SIG-M5 (cell line): ENCODE results near the gene CLEC4E.
"Not testable (repeated sequence)": the region's sequence is repeated elsewhere in the genome, so short reads cannot be mapped to it uniquely, and the experiment has no call there.

ENCODE experiments used
- DNase-seq: peaks from one replicate; lab custom pipeline; 2025; lab: John Stamatoyannopoulos, UW

CLEC4E gene

DNA sequence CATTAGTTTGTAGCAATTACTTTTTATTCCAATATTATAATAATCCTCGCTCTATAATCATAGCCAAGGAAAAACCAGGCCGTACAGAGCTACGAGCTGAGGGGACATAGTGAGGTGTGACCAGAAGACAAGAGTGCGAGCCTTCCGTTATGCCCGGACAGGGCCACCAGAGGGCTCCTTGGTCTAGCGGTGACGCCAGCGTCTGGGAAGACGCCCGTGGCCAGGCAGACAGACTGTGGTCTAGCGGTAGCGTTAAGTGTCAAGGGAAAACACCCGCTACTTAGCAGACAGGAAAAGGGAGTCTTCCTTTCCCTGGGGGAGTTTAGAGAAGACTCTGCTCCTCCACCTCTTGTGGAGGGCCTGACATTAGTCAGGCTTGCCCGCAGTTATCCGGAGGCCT is 2.9 kb downstream of the CLEC4E start:
- not testable (repeated sequence) for DNase-seq

GRCh38 chr12:8532045-8532444 is 8.7 kb downstream of the CLEC4E start:
- no peak for DNase-seq

GRCh38 chr12:8527250-8528130 is 13.2 kb downstream of the CLEC4E start:
- DNase-seq: no peak

DNA sequence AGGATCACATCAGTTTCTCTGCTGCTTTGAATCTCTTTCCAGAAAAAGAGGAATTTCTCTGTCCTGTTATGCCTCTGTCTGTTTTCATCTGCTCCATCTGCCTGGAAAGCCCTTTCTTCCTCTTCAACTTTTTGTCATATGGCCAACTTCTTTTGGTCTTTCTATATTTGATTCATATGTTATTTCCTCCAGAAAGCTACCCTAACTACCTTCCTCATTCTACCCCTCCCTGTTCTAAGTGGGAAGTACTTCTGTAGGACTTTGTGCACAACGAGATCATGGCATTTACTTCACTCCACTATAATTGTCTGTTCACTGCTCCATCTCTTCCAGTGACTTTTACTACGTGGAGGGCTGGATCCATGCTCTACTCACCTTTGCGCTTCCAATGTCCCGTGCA is 21.5 kb downstream of the CLEC4E start:
- no peak for DNase-seq

DNA sequence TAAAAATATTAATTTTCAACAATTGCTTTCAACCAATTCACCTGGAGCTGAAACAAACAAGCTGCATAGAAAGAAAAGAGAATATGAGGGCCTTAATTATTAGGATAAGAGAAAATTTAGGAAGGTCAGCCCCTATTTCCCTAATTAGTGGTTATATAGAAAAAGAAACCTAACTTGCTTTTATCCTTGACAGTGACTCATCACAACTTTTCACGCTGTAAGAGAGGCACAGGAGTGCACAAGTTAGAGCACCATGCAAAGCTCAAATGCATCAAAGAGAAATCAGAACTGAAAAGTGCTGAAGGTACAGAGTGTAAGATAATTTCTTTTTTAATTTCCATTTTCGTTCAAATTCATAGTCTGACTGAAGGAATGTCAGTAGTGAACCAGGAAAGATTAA is 22.7 kb downstream of the CLEC4E start:
- DNase-seq: no peak

DNA sequence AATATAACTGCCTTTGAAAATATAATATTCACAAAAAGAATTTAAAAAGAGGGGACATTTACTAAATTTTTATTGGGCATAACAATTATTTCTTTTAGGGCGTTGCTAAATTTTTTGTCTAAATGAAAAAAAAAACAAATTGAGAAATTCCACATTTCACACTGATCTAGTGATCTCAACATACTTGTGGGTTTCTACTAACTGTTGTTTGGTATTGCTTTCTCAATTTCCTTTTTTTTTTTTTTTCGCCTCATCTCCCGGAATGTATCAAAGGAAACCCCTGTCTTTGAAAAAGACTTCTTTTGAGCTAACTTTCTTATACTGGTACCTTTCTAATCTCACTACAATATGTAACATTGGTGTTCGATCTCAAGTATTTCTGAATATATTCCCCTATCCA is 27.4 kb downstream of the CLEC4E start, which contains the start of gene CLEC4D:
CLEC4D (plus strand) TSS at position 248 of the 400 bp plus-strand sequence. CDS start 230 bp downstream, outside the sequence.
- no peak for DNase-seq

DNA sequence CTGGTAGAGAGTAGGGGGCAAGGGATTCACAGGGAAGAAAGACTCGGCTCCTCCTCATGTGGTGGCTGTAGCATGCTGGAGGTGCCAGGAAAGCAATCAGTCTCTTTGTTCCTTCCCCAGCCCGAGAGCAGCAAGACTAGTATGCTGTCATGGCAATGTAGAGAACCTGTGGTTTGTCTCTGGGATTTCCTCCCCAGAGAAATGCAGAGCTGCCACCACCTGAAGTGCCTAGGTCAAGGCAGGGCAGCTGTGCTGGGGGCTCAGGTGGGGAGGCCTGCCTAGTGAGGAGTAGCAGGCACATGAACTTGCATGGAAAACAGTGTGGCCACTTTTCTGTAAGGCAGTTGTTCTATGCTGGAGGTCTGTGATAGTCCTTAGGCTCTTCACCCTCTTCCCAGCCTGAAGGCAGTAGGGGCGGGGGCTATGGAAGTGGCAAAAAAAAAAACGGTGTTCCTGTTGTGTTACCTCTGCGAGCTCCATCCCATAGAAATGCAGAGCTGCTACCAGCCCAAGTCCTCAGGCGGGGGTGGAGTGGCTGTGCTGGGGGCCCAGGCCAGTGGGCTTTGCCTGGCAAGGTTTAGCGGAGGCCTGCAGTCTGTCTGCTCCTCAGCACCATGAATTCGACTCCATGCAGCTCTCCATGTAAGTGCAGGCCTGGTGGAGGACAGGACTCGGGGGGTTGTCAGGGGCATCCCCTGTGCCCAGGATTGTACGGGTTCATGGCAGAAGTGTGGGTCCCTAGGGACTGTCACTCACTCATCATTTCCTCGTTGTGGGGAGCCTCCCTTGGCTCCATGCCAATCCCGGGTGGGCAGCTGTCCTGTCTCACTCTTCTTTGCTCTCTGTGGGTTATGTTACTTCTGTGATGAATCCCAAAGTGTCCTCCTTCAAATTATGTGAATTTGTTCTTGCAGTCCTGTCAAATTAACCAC is 31.5 kb downstream of the CLEC4E start:
- DNase-seq: no peak

DNA sequence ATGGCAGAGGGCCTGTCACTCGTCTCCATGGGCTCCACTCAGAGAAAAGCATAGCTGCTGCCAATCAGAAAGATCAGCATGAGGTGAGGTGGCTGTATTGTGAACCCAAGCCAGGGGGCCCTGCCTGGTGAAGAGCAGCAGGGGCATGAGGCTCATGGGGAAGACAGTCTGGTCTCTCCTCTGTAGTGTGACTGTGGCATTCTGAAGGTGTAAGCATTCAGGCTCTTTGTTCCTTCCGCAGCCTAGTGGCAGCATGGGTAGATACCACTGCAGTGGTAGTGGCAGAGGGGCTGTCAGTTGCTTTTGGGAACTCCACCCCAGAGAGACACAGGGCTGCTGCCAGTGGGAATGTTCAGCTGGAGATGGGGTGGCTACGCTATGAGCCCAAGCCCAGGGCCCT is 32.5 kb downstream of the CLEC4E start:
- DNase-seq: no peak

DNA sequence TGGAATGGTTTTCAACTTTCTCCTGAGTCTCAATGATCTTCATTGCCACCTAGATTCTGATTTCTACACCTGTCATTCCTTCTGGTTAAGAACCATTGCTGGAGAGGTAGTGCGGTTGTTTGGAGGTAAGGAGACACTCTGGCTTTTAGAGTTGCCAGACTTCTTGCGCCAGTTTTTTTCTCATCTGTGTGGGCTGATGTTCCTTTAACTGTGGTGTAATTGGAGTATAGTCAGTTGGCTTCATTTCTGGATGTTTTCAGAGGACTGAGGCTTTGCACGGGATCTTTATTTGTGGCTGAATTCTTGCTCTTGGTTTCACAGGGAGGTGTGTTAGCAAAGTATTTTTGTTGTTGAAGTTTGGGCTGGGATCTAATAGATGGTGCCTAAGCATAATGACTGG is 33.1 kb downstream of the CLEC4E start:
- DNase-seq: no peak

GRCh38 chr12:8504351-8504750 is 36.4 kb downstream of the CLEC4E start:
- DNase-seq: no peak

- no peak for DNase-seq
Measured at GRCh38 chr12:8501720-8502119, 39.0 kb downstream of the CLEC4E start.

DNA sequence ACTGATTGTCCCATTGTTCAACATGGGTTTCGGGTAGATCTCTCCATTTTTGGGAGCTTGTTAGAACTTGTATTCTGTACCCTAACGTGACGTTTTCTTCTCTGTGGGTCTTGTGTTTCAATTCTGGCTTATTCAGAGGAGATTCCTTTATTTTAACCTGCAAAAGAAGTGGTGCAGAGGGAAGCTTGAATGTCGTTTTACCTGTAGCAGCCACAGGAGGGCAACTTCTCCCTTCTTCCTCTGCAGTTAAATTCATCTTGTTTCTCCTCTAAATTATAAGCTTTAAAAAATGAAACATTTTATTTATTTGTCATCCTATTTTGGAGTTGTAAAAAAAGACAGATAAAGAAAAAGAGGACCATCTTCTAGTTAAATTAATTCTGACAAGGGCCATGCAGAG is 41.1 kb downstream of the CLEC4E start:
- DNase-seq: no peak

DNA sequence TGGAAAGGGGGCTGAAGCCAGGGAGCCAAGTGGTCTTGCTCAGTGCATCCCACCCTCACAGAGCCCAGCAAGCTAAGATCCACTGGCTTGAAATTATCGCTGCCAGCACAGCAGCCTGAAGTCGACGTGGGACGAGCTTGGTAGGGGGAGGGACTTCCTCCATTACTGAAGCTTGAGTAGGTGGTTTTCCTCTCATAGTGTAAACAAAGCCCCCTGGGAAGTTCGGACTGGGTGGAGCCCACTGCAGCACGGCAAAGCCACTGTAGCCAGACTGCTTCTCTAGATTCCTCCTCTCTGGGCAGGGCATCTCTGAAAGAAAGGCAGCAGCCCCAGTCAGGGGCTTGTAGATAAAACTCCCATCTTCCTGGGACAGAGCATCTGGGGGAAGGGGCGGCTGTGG is 44.6 kb downstream of the CLEC4E start:
- not testable (repeated sequence) for DNase-seq

DNA sequence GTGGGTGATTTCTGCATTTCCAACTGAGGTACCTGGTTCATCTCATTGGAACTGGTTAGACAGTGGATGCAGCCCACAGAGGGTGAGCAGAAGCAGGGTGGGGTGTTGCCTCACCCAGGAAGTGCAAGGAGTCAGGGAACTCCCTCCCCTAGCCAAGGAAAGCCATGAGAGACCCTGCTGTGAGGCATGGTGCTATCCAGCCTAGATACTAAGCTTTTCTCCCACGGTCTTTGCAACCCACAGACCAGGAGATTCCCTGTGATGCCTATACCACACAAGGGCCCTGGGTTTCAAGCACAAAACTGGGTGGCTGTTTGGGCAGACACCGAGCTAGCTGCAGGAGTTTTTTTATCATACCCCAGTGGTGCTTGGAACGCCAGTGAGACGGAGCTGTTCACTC is 45.0 kb downstream of the CLEC4E start:
- not testable (repeated sequence) for DNase-seq

- DNase-seq: peak; percentile 97
Measured at GRCh38 chr12:8493084-8493483, 47.6 kb downstream of the CLEC4E start.

DNA sequence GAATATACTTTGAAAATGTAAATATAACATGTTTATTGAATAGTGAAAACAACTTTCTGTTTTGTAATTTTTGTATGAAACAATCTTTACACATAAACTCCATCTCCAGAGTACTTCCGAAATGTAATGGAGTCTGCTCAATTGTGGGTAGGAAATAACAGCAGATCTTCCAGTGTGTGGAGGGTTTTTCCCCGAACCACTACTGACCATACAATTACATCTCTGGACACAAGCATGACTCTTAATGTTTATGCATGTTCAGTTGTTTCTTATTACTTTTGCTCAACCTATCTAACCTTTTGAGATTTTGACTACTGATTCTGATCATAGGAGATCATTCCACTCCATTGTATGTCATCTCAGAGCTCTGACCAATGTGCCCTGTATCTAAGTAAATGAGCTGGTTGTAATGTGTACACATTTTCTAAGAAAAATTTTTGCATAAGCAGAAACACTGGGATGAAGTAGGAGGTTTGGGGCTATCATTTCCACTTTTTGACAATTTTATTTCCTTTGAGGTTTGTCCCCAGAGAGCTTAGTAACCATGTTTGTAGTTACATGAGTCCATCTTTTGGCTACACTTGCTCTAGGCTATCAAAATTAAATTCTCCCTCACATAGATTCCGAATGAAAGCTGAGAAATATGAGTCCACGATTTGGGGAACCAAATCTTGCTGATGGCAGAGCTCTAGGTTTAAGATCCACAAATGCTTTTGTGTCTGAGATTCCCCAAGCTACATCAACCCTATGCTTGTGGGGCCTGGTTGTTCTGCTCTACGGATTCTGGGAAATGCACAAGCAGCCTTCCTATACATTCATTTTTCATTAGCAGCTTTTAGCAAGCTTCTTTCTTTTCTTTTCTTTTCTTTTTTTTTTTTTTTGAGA is 48.8 kb downstream of the CLEC4E start:
- DNase-seq: no peak
